K562 (cell line): Measurements from ENCODE around the gene RCHY1. TPM values are rescaled to one million over a fixed set of nuclear protein-coding genes. Genes with fewer than 3 reads are reported as not detected.

Source experiments
- ATAC-seq: fragments of 200-7000 bp; cut with Tn5 transposase; 3 replicates; pipeline ENCODE4 v1.9.1; 2020; ENCODE audit warnings: moderate library complexity
- BruUV-seq: library from RNA; stranded (reverse); fragments of 400-500 nt; replicated peaks from 2 replicates; lab custom pipeline; 2021; lab: Mats Ljungman, UMichigan
- CTCF ChIA-PET: fragments of 300-600 bp; formaldehyde crosslinking; extraction: SDS; loops from one replicate; lab custom pipeline; 2021; ENCODE audit warnings: low intra/inter-chr PET ratio; lab: Yijun Ruan, JAX
- POLR2A ChIA-PET: fragments of 300-600, 350-650 bp; sonication (Branson Sonifier 250); formaldehyde crosslinking; extraction: SDS; loops from one replicate; lab custom pipeline; 2021; ENCODE audit warnings: antibody characterized with exemption, inconsistent platforms; lab: Yijun Ruan, JAX
- DNase-seq, 4 experiments: peaks; one replicate each; pipeline versions ENCODE4 v3.0.0 to v3.0.0-alpha.2; 2011 to 2018; ENCODE audit warnings: low spot score in 3 of 4, mixed read lengths in 3 of 4; ENCODE audit errors: extremely low read depth in 1 of 4
- FAIRE-seq: peaks from 2 replicates; lab custom pipeline; 2011; peaks lifted over from hg19 to GRCh38; lab: Jason Lieb, UNC
- H2AFZ ChIP-seq: 2 replicates; pipeline ENCODE4 v1.6.0; 2011; ENCODE audit warnings: low read depth, low read length, control low read depth, inconsistent platforms
- H3K27ac ChIP-seq: fragments of 200-600 bp; 3 replicates; pipeline ENCODE4 v1.8.0; 2011; ENCODE audit warnings: low read depth, mild to moderate bottlenecking, control low read depth, inconsistent platforms, low read length, moderate library complexity, mixed read lengths; ENCODE audit errors: extremely low read depth
- H3K27me3 ChIP-seq, 2 experiments: fragments of 300-600 bp in 1 of 2; 2 replicates in 1 of 2; 3 replicates in 1 of 2; pipeline versions ENCODE4 v1.6.0 to v1.8.0; 2011; ENCODE audit warnings: inconsistent platforms in 2 of 2, low read length in 2 of 2, mild to moderate bottlenecking in 1 of 2, mixed read lengths in 1 of 2, moderate library complexity in 1 of 2; ENCODE audit not compliant: control insufficient read depth in 2 of 2, insufficient read depth in 2 of 2
- H3K36me3 ChIP-seq: fragments of 300-600 bp; 3 replicates; pipeline ENCODE4 v1.8.0; 2011; ENCODE audit warnings: mild to moderate bottlenecking, low read length, inconsistent platforms; ENCODE audit not compliant: control insufficient read depth, insufficient read depth
- H3K4me1 ChIP-seq, 2 experiments: fragments of 200-600 bp in 1 of 2; replicated peaks in 1 of 2; 2 replicates in 1 of 2; 3 replicates in 1 of 2; pipeline versions ENCODE4 v1.5.1 to v1.8.0; 2011; ENCODE audit warnings: inconsistent platforms in 2 of 2, low read length in 2 of 2, mild to moderate bottlenecking in 1 of 2, mixed read lengths in 1 of 2, moderate library complexity in 1 of 2; ENCODE audit not compliant: control insufficient read depth in 2 of 2, insufficient read depth in 2 of 2
- H3K4me2 ChIP-seq: 2 replicates; pipeline ENCODE4 v1.6.1; 2011; ENCODE audit warnings: low read length, control low read depth, inconsistent platforms, mixed read lengths; ENCODE audit not compliant: insufficient read depth
- H3K4me3 ChIP-seq: fragments of 200-600 bp; sonication (generic), shearing (Covaris generic); 2 replicates; pipeline ENCODE4 v1.5.1; 2016; ENCODE audit warnings: control low read depth, inconsistent platforms
- H3K79me2 ChIP-seq: fragments of 200-600 bp; 3 replicates; pipeline ENCODE4 v1.8.0; 2011; ENCODE audit warnings: low read length, inconsistent platforms; ENCODE audit not compliant: control insufficient read depth, insufficient read depth
- H3K9ac ChIP-seq, 2 experiments: 2 replicates each; pipeline versions ENCODE4 v1.6.0 to v1.6.1; 2011; ENCODE audit warnings: low read depth in 2 of 2, low read length in 2 of 2, control low read depth in 1 of 2, inconsistent platforms in 1 of 2, mild to moderate bottlenecking in 1 of 2, mixed read lengths in 1 of 2; ENCODE audit not compliant: insufficient read depth in 1 of 2
- H3K9me1 ChIP-seq: one replicate; pipeline ENCODE4 v1.6.0; 2011; ENCODE audit warnings: inconsistent platforms, mild to moderate bottlenecking, low read length, moderate library complexity; ENCODE audit not compliant: control insufficient read depth, insufficient read depth
- H3K9me3 ChIP-seq: replicated peaks from 2 replicates; pipeline ENCODE4 v1.5.1; 2011; ENCODE audit warnings: low read depth, low read length, inconsistent platforms; ENCODE audit not compliant: control insufficient read depth, insufficient read depth
- H4K20me1 ChIP-seq: replicated peaks from 2 replicates; pipeline ENCODE4 v1.6.1; 2011; ENCODE audit warnings: low read length, inconsistent platforms, mixed read lengths; ENCODE audit not compliant: control insufficient read depth, insufficient read depth
- HMG20B ChIP-seq: fragments of 250-450 bp; sonication (Bioruptor Pico); IDR thresholded peaks from 2 replicates; pipeline ENCODE4 v1.5.0; 2021; ENCODE audit warnings: mild to moderate bottlenecking
- MTA2 ChIP-seq: fragments of 450-650 bp; IDR thresholded peaks from 2 replicates; pipeline ENCODE4 v1.6.1; 2016; ENCODE audit warnings: low read depth
- POLR2AphosphoS5 ChIP-seq: IDR thresholded peaks from 2 replicates; pipeline ENCODE4 v1.6.1; 2011; ENCODE audit warnings: mild to moderate bottlenecking, low read depth, low read length, moderate library complexity; ENCODE audit not compliant: control insufficient read depth, insufficient read depth
- SIX5 ChIP-seq, 2 experiments: IDR thresholded peaks; 2 replicates each; pipeline ENCODE4 v1.6.1; 2011; ENCODE audit warnings: low read length in 2 of 2, borderline replicate concordance in 1 of 2, low read depth in 1 of 2, mild to moderate bottlenecking in 1 of 2, moderate library complexity in 1 of 2; ENCODE audit not compliant: insufficient read depth in 1 of 2
- TAF1 ChIP-seq: IDR thresholded peaks from 2 replicates; pipeline ENCODE4 v1.6.1; 2011; ENCODE audit warnings: mild to moderate bottlenecking, low read length, moderate library complexity; ENCODE audit not compliant: insufficient read depth, control insufficient read depth, severe bottlenecking; ENCODE audit errors: extremely low read depth
- ZBTB1 ChIP-seq: sonication (generic); formaldehyde crosslinking; IDR thresholded peaks from 2 replicates; pipeline ENCODE4 v1.8.1; 2023; ENCODE audit warnings: missing genetic modification reagents, low read depth, mild to moderate bottlenecking, borderline replicate concordance
- WGBS: fragments of 100-300 bp; shearing (Covaris generic); methylation state at CpG from one replicate; pipeline ENCODE4 v1.1.6; 2016; ENCODE audit warnings: low coverage, mixed read lengths; ENCODE audit not compliant: insufficient coverage; ENCODE audit errors: missing lambda C conversion rate; 5-methylcytosine and 5-hydroxymethylcytosine counted together
- in situ Hi-C: fragments of 300-500 bp; cut with MboI; formaldehyde crosslinking; loops from 4 replicates; pipeline ENCODE4 v1.15.0; 2018; ENCODE audit warnings: inconsistent platforms, mixed read lengths
- intact Hi-C: fragments of 100-400 bp; cut with micrococcal nuclease; formaldehyde crosslinking; loops from 2 replicates; pipeline ENCODE4 v1.14.2; 2022
- polyA plus RNA-seq, 8 experiments: library from polyadenylated mRNA; depleted of rRNA in 4 of 8; stranded (reverse) in 5 of 8; unstranded in 3 of 8; fragments of >200 nt; fragmentation: Nextera tagmentation in 2 of 8; fragmentation: Illumina TruSeq in 1 of 8; extraction: Ambion mirVana in 2 of 8; extraction: Trizol in 1 of 8; gene quantifications; 2 replicates each; pipeline versions ENCODE4 v1.2.1 to v1.2.3, GENCODE V29; 2011 to 2014; ENCODE audit warnings: inconsistent platforms in 1 of 8, missing spikeins in 1 of 8
- total RNA-seq, 7 experiments: library from RNA; depleted of rRNA in 6 of 7; stranded (reverse); fragments of >200 nt in 6 of 7; fragmentation: Illumina TruSeq in 2 of 7; extraction: Trizol in 2 of 7; gene quantifications; 2 replicates each; pipeline versions ENCODE4 v1.2.1 to v1.2.3, GENCODE V29; 2011 to 2021; ENCODE audit warnings: low replicate concordance in 1 of 7
- TF ChIP-seq, protein P1 (sequence below), 2 experiments: fragments of 450-650 bp in 1 of 2; IDR thresholded peaks; 2 replicates each; pipeline ENCODE4 v1.6.1; 2011 to 2017; ENCODE audit warnings: low read depth in 2 of 2, antibody characterized with exemption in 1 of 2, borderline replicate concordance in 1 of 2, low read length in 1 of 2, mild to moderate bottlenecking in 1 of 2, mixed read lengths in 1 of 2; ENCODE audit not compliant: control insufficient read depth in 1 of 2
- TF ChIP-seq, protein P2 (sequence below): fragments of 450-650 bp; IDR thresholded peaks from 2 replicates; pipeline ENCODE4 v1.6.1; 2014; ENCODE audit warnings: low read depth, mild to moderate bottlenecking, moderate library complexity, borderline replicate concordance
- TF ChIP-seq, protein P3 (sequence below): fragments of 450-650 bp; formaldehyde crosslinking; IDR thresholded peaks from 2 replicates; pipeline ENCODE4 v1.4.0; 2022; ENCODE audit warnings: missing genetic modification characterization

The RCHY1 gene
- total and polyA plus RNA-seq, 9 of the 15 experiments (the other 6 are each of a cell fraction or from before 2014, with no cell fraction given), result 27.3 to 85.1 (median 45.9) TPM

DNA sequence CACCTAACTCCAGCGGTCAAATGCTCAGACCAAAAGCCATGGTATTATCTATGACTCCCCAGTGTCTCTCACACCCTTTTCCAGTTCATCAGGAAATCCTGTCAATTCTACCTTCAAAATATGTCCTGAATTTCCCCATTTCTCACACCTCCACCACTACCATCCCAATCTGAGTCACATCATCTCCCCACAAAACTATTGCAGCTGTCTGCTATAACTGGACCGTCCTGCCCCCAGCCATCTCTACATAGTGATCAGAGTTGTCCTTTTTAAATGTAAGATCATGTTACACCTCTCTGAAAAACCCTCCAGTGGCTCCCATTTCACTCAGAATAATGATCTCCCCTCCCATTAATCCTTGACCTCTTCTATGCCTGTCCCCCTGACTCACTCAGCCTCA is 34.8 kb upstream of the RCHY1 start:
- ATAC-seq (no peak), DNase-seq (no peak), FAIRE-seq (no peak)
- H3K9ac ChIP-seq, result no peak overlapping the region
- no peak overlapping the region for H2AFZ ChIP-seq
- intact Hi-C loops (no loop called here), in situ Hi-C loops (no loop called here)
- H3K9me3 ChIP-seq, result no peaks in the 10 kb centered on the region
- ChIA-PET CTCF (no interaction called here), POLR2A (no interaction called here)
- no peaks in the 10 kb centered on the region; a peak in 1 of 5 replicates for H3K4me1 ChIP-seq
- H3K36me3 ChIP-seq, result 0 out of 3 replicates have a peak, but pooled peaks cover 2% of the 10 kb centered on the region
- no peak overlapping the region for H3K27ac ChIP-seq
- 50% methylated on average over 1 of the region's 2 CpGs for WGBS
- BruUV-seq, result no TSS peak
- no peaks in the 10 kb centered on the region for H3K27me3 ChIP-seq
- no peaks in the 10 kb centered on the region for H4K20me1 ChIP-seq
- no peaks in the 10 kb centered on the region for H3K9me1 ChIP-seq
- H3K4me2 ChIP-seq, result no peak overlapping the region
- H3K79me2 ChIP-seq, result no peaks in the 10 kb centered on the region
- H3K4me3 ChIP-seq, result no peak overlapping the region
- TF ChIP-seq MTA2 (no peak), SIX5 (IDR thresholded peaks at IDR 0.05; ENCODE audit: borderline replicate concordance in 1 of 2, insufficient read depth in 1 of 2, low read depth in 1 of 2, low read length in 2 of 2) (no peak), ZBTB1 (CRISPR knock-in tag) (no peak), TAF1 (no peak), HMG20B (CRISPR knock-in tag) (no peak), POLR2AphosphoS5 (no peak)
- TF ChIP-seq, protein P1, sequence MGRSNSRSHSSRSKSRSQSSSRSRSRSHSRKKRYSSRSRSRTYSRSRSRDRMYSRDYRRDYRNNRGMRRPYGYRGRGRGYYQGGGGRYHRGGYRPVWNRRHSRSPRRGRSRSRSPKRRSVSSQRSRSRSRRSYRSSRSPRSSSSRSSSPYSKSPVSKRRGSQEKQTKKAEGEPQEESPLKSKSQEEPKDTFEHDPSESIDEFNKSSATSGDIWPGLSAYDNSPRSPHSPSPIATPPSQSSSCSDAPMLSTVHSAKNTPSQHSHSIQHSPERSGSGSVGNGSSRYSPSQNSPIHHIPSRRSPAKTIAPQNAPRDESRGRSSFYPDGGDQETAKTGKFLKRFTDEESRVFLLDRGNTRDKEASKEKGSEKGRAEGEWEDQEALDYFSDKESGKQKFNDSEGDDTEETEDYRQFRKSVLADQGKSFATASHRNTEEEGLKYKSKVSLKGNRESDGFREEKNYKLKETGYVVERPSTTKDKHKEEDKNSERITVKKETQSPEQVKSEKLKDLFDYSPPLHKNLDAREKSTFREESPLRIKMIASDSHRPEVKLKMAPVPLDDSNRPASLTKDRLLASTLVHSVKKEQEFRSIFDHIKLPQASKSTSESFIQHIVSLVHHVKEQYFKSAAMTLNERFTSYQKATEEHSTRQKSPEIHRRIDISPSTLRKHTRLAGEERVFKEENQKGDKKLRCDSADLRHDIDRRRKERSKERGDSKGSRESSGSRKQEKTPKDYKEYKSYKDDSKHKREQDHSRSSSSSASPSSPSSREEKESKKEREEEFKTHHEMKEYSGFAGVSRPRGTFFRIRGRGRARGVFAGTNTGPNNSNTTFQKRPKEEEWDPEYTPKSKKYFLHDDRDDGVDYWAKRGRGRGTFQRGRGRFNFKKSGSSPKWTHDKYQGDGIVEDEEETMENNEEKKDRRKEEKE (IDR thresholded peaks at IDR 0.05; ENCODE audit: borderline replicate concordance in 1 of 2, control insufficient read depth in 1 of 2, low read depth in 2 of 2, low read length in 1 of 2), result no peak
- TF ChIP-seq, protein P2, sequence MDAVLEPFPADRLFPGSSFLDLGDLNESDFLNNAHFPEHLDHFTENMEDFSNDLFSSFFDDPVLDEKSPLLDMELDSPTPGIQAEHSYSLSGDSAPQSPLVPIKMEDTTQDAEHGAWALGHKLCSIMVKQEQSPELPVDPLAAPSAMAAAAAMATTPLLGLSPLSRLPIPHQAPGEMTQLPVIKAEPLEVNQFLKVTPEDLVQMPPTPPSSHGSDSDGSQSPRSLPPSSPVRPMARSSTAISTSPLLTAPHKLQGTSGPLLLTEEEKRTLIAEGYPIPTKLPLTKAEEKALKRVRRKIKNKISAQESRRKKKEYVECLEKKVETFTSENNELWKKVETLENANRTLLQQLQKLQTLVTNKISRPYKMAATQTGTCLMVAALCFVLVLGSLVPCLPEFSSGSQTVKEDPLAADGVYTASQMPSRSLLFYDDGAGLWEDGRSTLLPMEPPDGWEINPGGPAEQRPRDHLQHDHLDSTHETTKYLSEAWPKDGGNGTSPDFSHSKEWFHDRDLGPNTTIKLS, result no peak
- TF ChIP-seq, protein P3, sequence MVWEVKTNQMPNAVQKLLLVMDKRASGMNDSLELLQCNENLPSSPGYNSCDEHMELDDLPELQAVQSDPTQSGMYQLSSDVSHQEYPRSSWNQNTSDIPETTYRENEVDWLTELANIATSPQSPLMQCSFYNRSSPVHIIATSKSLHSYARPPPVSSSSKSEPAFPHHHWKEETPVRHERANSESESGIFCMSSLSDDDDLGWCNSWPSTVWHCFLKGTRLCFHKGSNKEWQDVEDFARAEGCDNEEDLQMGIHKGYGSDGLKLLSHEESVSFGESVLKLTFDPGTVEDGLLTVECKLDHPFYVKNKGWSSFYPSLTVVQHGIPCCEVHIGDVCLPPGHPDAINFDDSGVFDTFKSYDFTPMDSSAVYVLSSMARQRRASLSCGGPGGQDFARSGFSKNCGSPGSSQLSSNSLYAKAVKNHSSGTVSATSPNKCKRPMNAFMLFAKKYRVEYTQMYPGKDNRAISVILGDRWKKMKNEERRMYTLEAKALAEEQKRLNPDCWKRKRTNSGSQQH (CRISPR knock-in tag), result no peak
